Testis (tissue), 3 donors: Measurements from ENCODE around the gene METRNL. TPM values are rescaled to one million over a fixed set of nuclear protein-coding genes. Genes with fewer than 3 reads are reported as not detected.

Experiments used
- DNase-seq: peaks from one replicate; pipeline ENCODE4 v3.0.0-alpha.2; 2019
- H3K27ac ChIP-seq, 2 donors: fragments of 200-600 bp; sonication (generic); one replicate each; pipeline ENCODE4 v1.5.1; 2019
- H3K27me3 ChIP-seq: fragments of 200-600 bp; sonication (generic); one replicate; pipeline ENCODE4 v1.5.1; 2019
- H3K36me3 ChIP-seq: fragments of 200-600 bp; sonication (generic); one replicate; pipeline ENCODE4 v1.5.1; 2017; ENCODE audit warnings: low read depth; ENCODE audit errors: missing control alignments
- H3K4me1 ChIP-seq: fragments of 200-600 bp; sonication (generic); one replicate; pipeline ENCODE4 v1.5.1; 2019
- H3K4me3 ChIP-seq, 2 donors: fragments of 200-600 bp; sonication (generic); one replicate each; pipeline ENCODE4 v1.5.1; 2017 to 2019
- H3K9me3 ChIP-seq: fragments of 200-600 bp; sonication (generic); one replicate; pipeline ENCODE4 v1.5.1; 2017
- POLR2A ChIP-seq: fragments of 450-650 bp; IDR thresholded peaks from one replicate; pipeline ENCODE4 v1.6.1; 2017; ENCODE audit warnings: antibody characterized with exemption, mild to moderate bottlenecking, moderate library complexity
- WGBS, 2 donors: methylation state at CpG; one replicate each; pipeline ENCODE4 v1.1.5; 2018; 5-methylcytosine and 5-hydroxymethylcytosine counted together
- intact Hi-C: fragments of 100-400 bp; cut with DNase I; formaldehyde crosslinking; loops from one replicate; pipeline ENCODE4 v1.15.1; 2023; ENCODE audit warnings: low total_unique reads
- polyA plus RNA-seq: library from polyadenylated mRNA; stranded (reverse); fragments of 350-450 nt; fragmentation: Illumina TruSeq; extraction: RNeasy Lipid Tissue Mini Kit (QIAGEN cat#74804); gene quantifications from one replicate; pipeline ENCODE4 v1.2.3, GENCODE V29; 2014; ENCODE audit warnings: low read depth, low replicate concordance; ENCODE audit not compliant: insufficient read depth
- total RNA-seq, 2 donors: library from RNA; depleted of rRNA; stranded (reverse); fragments of >200 nt; gene quantifications; one replicate each; pipeline ENCODE4 v1.2.3, GENCODE V29; 2016
- TF ChIP-seq, protein P1 (sequence below), 3 experiments: fragments of 450-650 bp in 2 of 3; fragments of 200-600 bp in 1 of 3; sonication (generic) in 1 of 3; IDR thresholded peaks; one replicate each; pipeline ENCODE4 v1.5.1; 2016 to 2019; ENCODE audit warnings: antibody characterized with exemption in 3 of 3, mild to moderate bottlenecking in 2 of 3, moderate library complexity in 1 of 3

Gene METRNL
- total and polyA plus RNA-seq, 3 donors from 2014 or later, result 54.6 to 86.1 (median 56.1) TPM

- no peaks in the 10 kb centered on the region for H3K36me3 ChIP-seq
- 78 to 83% methylated on average over 17 to 18 of the region's 18 CpGs for WGBS, 2 donors
- no peak overlapping the region for H3K27ac ChIP-seq
- intact Hi-C loops, result no loop called here
- H3K27me3 ChIP-seq, result no peaks in the 10 kb centered on the region
- no peaks in the 10 kb centered on the region for H3K9me3 ChIP-seq
- no peak for DNase-seq
- TF ChIP-seq, protein P1, sequence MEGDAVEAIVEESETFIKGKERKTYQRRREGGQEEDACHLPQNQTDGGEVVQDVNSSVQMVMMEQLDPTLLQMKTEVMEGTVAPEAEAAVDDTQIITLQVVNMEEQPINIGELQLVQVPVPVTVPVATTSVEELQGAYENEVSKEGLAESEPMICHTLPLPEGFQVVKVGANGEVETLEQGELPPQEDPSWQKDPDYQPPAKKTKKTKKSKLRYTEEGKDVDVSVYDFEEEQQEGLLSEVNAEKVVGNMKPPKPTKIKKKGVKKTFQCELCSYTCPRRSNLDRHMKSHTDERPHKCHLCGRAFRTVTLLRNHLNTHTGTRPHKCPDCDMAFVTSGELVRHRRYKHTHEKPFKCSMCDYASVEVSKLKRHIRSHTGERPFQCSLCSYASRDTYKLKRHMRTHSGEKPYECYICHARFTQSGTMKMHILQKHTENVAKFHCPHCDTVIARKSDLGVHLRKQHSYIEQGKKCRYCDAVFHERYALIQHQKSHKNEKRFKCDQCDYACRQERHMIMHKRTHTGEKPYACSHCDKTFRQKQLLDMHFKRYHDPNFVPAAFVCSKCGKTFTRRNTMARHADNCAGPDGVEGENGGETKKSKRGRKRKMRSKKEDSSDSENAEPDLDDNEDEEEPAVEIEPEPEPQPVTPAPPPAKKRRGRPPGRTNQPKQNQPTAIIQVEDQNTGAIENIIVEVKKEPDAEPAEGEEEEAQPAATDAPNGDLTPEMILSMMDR (IDR thresholded peaks at IDR 0.05), result no peak
- no peak for TF ChIP-seq POLR2A
- H3K4me1 ChIP-seq, result peaks cover 24% of the 10 kb centered on the region
- H3K4me3 ChIP-seq, result no peak overlapping the region
These were observed 6.9 kb downstream of the METRNL start for GRCh38 chr17:83086199-83086880.

DNA sequence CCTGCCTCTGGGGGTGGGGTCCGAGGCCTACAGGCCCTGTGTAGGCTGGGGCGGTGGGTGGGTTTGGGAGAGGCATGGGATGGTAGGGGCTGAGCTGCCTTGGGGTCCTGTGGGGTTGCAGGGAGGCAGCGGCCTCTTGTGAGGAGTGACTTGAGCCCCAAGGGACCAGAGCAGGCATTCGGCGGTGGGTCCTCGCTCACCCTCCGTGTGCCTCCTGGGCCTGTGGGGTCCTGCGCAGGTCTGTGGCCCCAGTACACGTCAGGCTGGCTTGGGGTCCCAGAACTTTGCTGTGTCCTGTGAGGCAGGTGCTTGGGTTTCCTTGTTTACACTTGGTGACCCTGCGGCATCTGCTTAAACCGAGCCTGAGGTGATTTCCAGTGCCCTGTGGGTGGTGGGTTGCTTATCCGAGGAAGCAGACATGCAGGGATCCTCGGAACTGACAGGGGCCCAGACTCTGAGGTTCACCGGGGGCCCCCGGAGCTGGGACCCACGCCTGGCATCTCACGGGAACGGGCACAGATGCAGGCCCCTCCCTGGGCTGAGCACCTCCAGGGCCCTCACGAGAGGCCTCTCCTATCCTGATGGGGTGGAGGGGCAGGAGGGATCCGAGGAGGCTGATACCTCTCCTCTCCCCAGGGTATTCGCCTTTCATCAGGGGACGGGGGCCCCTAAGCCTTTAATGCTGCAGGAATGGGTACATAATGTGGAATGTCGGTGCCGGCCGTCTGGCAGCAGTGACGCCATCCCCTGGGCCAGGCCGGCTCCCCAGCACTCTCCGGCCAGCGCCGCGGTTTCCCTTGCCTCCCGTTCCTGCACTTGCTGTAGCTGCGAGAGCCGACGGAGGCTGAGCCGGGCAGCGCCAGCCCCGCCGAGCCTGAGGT, 7.7 kb downstream of the METRNL start:
- 89% methylated on average over 26 to 35 of the region's 39 CpGs for WGBS, 2 donors
- Histone ChIP-seq H3K36me3 (no peaks in the 10 kb centered on the region), H3K9me3 (no peaks in the 10 kb centered on the region), H3K27ac (no peak overlapping the region), H3K4me1 (peaks cover 23% of the 10 kb centered on the region), H3K4me3 (no peak overlapping the region), H3K27me3 (no peaks in the 10 kb centered on the region)
- no peak for TF ChIP-seq POLR2A
- TF ChIP-seq, protein P1 (IDR thresholded peaks at IDR 0.05), result no peak
- no peak for DNase-seq
- intact Hi-C loops, result no loop called here

- H3K36me3 ChIP-seq, result no peaks in the 10 kb centered on the region
- no peaks in the 10 kb centered on the region for H3K27me3 ChIP-seq
- H3K4me1 ChIP-seq, result peaks cover 21% of the 10 kb centered on the region
- intact Hi-C loops, result no loop called here
- TF ChIP-seq, protein P1 (IDR thresholded peaks at IDR 0.05), result no peak
- TF ChIP-seq POLR2A, result no peak
- H3K9me3 ChIP-seq, result no peaks in the 10 kb centered on the region
- H3K27ac ChIP-seq, result no peak overlapping the region
- no peak overlapping the region for H3K4me3 ChIP-seq
- WGBS, 2 donors, result 93% methylated on average over 31 of the region's 31 CpGs; no CpG with 5 or more reads in 1 of the 2 donors
- DNase-seq, result no peak
These were observed 8.5 kb downstream of the METRNL start for GRCh38 chr17:83087788-83088360.

GRCh38 chr17:83088451-83088850, 9.0 kb downstream of the METRNL start:
- no peak overlapping the region for H3K4me3 ChIP-seq
- H3K27me3 ChIP-seq, result no peaks in the 10 kb centered on the region
- H3K9me3 ChIP-seq, result no peaks in the 10 kb centered on the region
- TF ChIP-seq, protein P1 (IDR thresholded peaks at IDR 0.05), result no peak
- peaks cover 21% of the 10 kb centered on the region for H3K4me1 ChIP-seq
- no peak overlapping the region for H3K27ac ChIP-seq
- no peak for DNase-seq
- H3K36me3 ChIP-seq, result no peaks in the 10 kb centered on the region
- WGBS, 2 donors, result 75 to 80% methylated on average over 1 to 13 of the region's 13 CpGs
- intact Hi-C loops, result no loop called here
